Bronchial epithelial cell (primary cell): ENCODE data around the gene ERFL. TPM values are rescaled to one million over a fixed set of nuclear protein-coding genes. Genes with fewer than 3 reads are reported as not detected.

Experiments used
- DNase-seq: peaks from one replicate; pipeline ENCODE4 v3.0.0-alpha.2; 2010; ENCODE audit warnings: low read depth
- FAIRE-seq: peaks from 2 replicates; lab custom pipeline; 2011; peaks lifted over from hg19 to GRCh38; lab: Jason Lieb, UNC
- H3K27me3 ChIP-seq: 2 replicates; pipeline ENCODE4 v1.5.1; 2011; ENCODE audit warnings: low read length; ENCODE audit not compliant: control insufficient read depth, insufficient read depth
- H3K36me3 ChIP-seq: 2 replicates; pipeline ENCODE4 v1.5.1; 2011; ENCODE audit warnings: low read length; ENCODE audit not compliant: control insufficient read depth, insufficient read depth
- H3K4me3 ChIP-seq: 2 replicates; pipeline ENCODE4 v1.5.1; 2011; ENCODE audit warnings: mild to moderate bottlenecking, low read depth, low read length, control low read depth
- CTCF ChIP-seq: IDR thresholded peaks from 2 replicates; pipeline ENCODE4 v1.5.1; 2011; ENCODE audit warnings: mild to moderate bottlenecking, moderate library complexity, low read length, control low read depth, inconsistent platforms; ENCODE audit not compliant: insufficient read depth, severe bottlenecking
- total RNA-seq: library from RNA; depleted of rRNA; stranded (reverse); fragments of >200 nt; gene quantifications from 2 replicates; pipeline ENCODE4 v1.2.1, GENCODE V29; 2014

ERFL gene
- total RNA-seq, 1 donor from 2014 or later = under 0.01 TPM

GRCh38 chr19:41924151-41925145, 3.8 kb downstream of the ERFL start:
- H3K36me3 ChIP-seq = no peaks in the 10 kb centered on the region
- no peak overlapping the region for H3K4me3 ChIP-seq
- H3K27me3 ChIP-seq = peaks cover 62% of the 10 kb centered on the region
- no peak for DNase-seq
- no peak for TF ChIP-seq CTCF
- peak; percentile 64 for FAIRE-seq

GRCh38 chr19:41923045-41923788, 5.0 kb downstream of the ERFL start:
- H3K27me3 ChIP-seq = peaks cover 55% of the 10 kb centered on the region
- H3K4me3 ChIP-seq = no peak overlapping the region
- TF ChIP-seq CTCF = no peak
- FAIRE-seq = no peak
- DNase-seq = no peak
- H3K36me3 ChIP-seq = no peaks in the 10 kb centered on the region

GRCh38 chr19:41922585-41922984, 5.7 kb downstream of the ERFL start:
- DNase-seq (no peak), FAIRE-seq (no peak)

GRCh38 chr19:41921577-41922576, 6.4 kb downstream of the ERFL start:
- Histone ChIP-seq H3K36me3 (no peaks in the 10 kb centered on the region), H3K4me3 (no peak overlapping the region), H3K27me3 (peaks cover 51% of the 10 kb centered on the region)
- no peak for FAIRE-seq
- TF ChIP-seq CTCF = no peak
- no peak for DNase-seq

More at GRCh38 chr19:41922585-41922984, 5.7 kb downstream of the ERFL start:
- Histone ChIP-seq H3K4me3 (no peak overlapping the region), H3K36me3 (no peaks in the 10 kb centered on the region), H3K27me3 (peaks cover 55% of the 10 kb centered on the region)
- TF ChIP-seq CTCF = no peak
